H1 (cell line): Measurements from ENCODE around the gene PBX1. TPM values are rescaled to one million over a fixed set of nuclear protein-coding genes. Genes with fewer than 3 reads are reported as not detected.

ENCODE experiments used
- CTCF ChIA-PET: fragments of 300-600 bp; sonication (Branson Sonifier 250); formaldehyde crosslinking; loops from one replicate; lab custom pipeline; 2021; ENCODE audit not compliant: partially characterized antibody; lab: Charles Lee
- POLR2A ChIA-PET: fragments of 300-600 bp; sonication (Branson Sonifier 250); formaldehyde crosslinking; loops from one replicate; lab custom pipeline; 2021; ENCODE audit warnings: inconsistent platforms; ENCODE audit not compliant: partially characterized antibody; lab: Charles Lee
- DNase-seq, 2 experiments: peaks; one replicate each; pipeline versions ENCODE4 v3.0.0 to v3.0.0-alpha.2; 2010 to 2022; ENCODE audit warnings: low spot score in 2 of 2, low read depth in 1 of 2, mixed read lengths in 1 of 2
- FAIRE-seq: peaks from 2 replicates; lab custom pipeline; 2011; peaks lifted over from hg19 to GRCh38; lab: Jason Lieb, UNC
- H2AFZ ChIP-seq: 2 replicates; pipeline ENCODE4 v1.8.1; 2012; ENCODE audit warnings: low read length, inconsistent platforms
- H2AK5ac ChIP-seq: 2 replicates; pipeline ENCODE4 v1.6.1; 2013; ENCODE audit warnings: low read depth, low read length
- H2BK120ac ChIP-seq: replicated peaks from 2 replicates; pipeline ENCODE3; 2013; ENCODE audit warnings: low read depth, low read length, inconsistent platforms
- H2BK12ac ChIP-seq: 2 replicates; pipeline ENCODE4 v1.6.1; 2013; ENCODE audit warnings: low read depth, low read length
- H2BK15ac ChIP-seq: 2 replicates; pipeline ENCODE4 v1.6.1; 2013; ENCODE audit warnings: low read length
- H2BK20ac ChIP-seq: 2 replicates; pipeline ENCODE4 v1.6.1; 2013; ENCODE audit warnings: low read length
- H2BK5ac ChIP-seq: 2 replicates; pipeline ENCODE4 v1.6.1; 2013; ENCODE audit warnings: low read depth, low read length
- H3K14ac ChIP-seq: 2 replicates; pipeline ENCODE4 v1.6.1; 2013; ENCODE audit warnings: inconsistent platforms; ENCODE audit not compliant: insufficient read length
- H3K18ac ChIP-seq: 2 replicates; pipeline ENCODE4 v1.6.1; 2013; ENCODE audit warnings: low read length; ENCODE audit errors: extremely low read depth
- H3K23ac ChIP-seq: 2 replicates; pipeline ENCODE4 v1.6.1; 2013; ENCODE audit warnings: inconsistent platforms; ENCODE audit not compliant: insufficient read length
- H3K23me2 ChIP-seq: 2 replicates; pipeline ENCODE4 v1.6.1; 2013; ENCODE audit warnings: low read depth, low read length
- H3K27ac ChIP-seq: 2 replicates; pipeline ENCODE4 v1.6.1; 2011; ENCODE audit warnings: low read depth, low read length, inconsistent platforms
- H3K27me3 ChIP-seq, 4 experiments: replicated peaks in 1 of 4; 1 replicate in 1 of 4; 2 replicates in 3 of 4; pipeline versions ENCODE4 v1.6.1 to v1.8.1; 2011 to 2013; ENCODE audit warnings: low read length in 3 of 4, mild to moderate bottlenecking in 3 of 4, inconsistent platforms in 2 of 4, mixed read lengths in 2 of 4, moderate library complexity in 1 of 4; ENCODE audit not compliant: control insufficient read depth in 3 of 4, insufficient read depth in 3 of 4; ENCODE audit errors: extremely low read depth in 1 of 4
- H3K36me3 ChIP-seq, 4 experiments: 2 replicates each; pipeline versions ENCODE4 v1.6.1 to v1.8.1; 2011 to 2013; ENCODE audit warnings: mild to moderate bottlenecking in 4 of 4, low read length in 3 of 4, moderate library complexity in 2 of 4, control low read depth in 1 of 4, inconsistent platforms in 1 of 4; ENCODE audit not compliant: insufficient read depth in 4 of 4, control insufficient read depth in 2 of 4
- H3K4ac ChIP-seq: replicated peaks from 2 replicates; pipeline ENCODE3; 2013; ENCODE audit warnings: low read length, low read depth, mixed read lengths, inconsistent platforms; ENCODE audit not compliant: insufficient read length
- H3K4me1 ChIP-seq, 4 experiments: replicated peaks in 1 of 4; 1 replicate in 1 of 4; 2 replicates in 3 of 4; pipeline versions ENCODE4 v1.6.1 to v1.8.1; 2011 to 2013; ENCODE audit warnings: low read length in 3 of 4, inconsistent platforms in 2 of 4, mixed read lengths in 1 of 4; ENCODE audit not compliant: insufficient read depth in 4 of 4, control insufficient read depth in 3 of 4
- H3K4me2 ChIP-seq, 2 experiments: 2 replicates each; pipeline versions ENCODE4 v1.6.1 to v1.8.1; 2011 to 2013; ENCODE audit warnings: low read depth in 2 of 2, low read length in 2 of 2, control low read depth in 1 of 2, inconsistent platforms in 1 of 2, mild to moderate bottlenecking in 1 of 2; ENCODE audit not compliant: insufficient read depth in 1 of 2
- H3K4me3 ChIP-seq, 4 experiments: fragments of 200-600, 300-600 bp in 1 of 4; sonication (generic), shearing (Covaris generic), sonication (Bioruptor Twin) in 1 of 4; 2 replicates each; pipeline versions ENCODE4 v1.5.1 to v1.8.1; 2011 to 2016; ENCODE audit warnings: low read length in 4 of 4, low read depth in 3 of 4, control low read depth in 2 of 4, inconsistent platforms in 2 of 4, mild to moderate bottlenecking in 2 of 4, mixed read lengths in 1 of 4, moderate library complexity in 1 of 4; ENCODE audit not compliant: insufficient read depth in 2 of 4; ENCODE audit errors: extremely low read depth in 1 of 4
- H3K56ac ChIP-seq: replicated peaks from 2 replicates; pipeline ENCODE3; 2013; ENCODE audit warnings: low read depth, mild to moderate bottlenecking, mixed read lengths, low read length, inconsistent platforms; ENCODE audit not compliant: insufficient read length
- H3K79me1 ChIP-seq: 2 replicates; pipeline ENCODE4 v1.6.1; 2013; ENCODE audit warnings: low read depth, low read length, control low read depth
- H3K79me2 ChIP-seq, 2 experiments: 2 replicates each; pipeline versions ENCODE4 v1.6.1 to v1.8.1; 2012 to 2013; ENCODE audit warnings: low read length in 2 of 2, mild to moderate bottlenecking in 2 of 2, inconsistent platforms in 1 of 2; ENCODE audit not compliant: insufficient read depth in 2 of 2, control insufficient read depth in 1 of 2
- H3K9ac ChIP-seq, 4 experiments: replicated peaks in 1 of 4; 1 replicate in 1 of 4; 2 replicates in 3 of 4; pipeline versions ENCODE4 v1.6.1 to v1.8.1; 2011 to 2013; ENCODE audit warnings: low read depth in 3 of 4, low read length in 3 of 4, control low read depth in 2 of 4, mild to moderate bottlenecking in 2 of 4, moderate library complexity in 2 of 4, inconsistent platforms in 1 of 4; ENCODE audit errors: extremely low read depth in 1 of 4
- H3K9me3 ChIP-seq, 2 experiments: 2 replicates each; pipeline versions ENCODE4 v1.6.1 to v1.8.1; 2012 to 2013; ENCODE audit warnings: mild to moderate bottlenecking in 2 of 2, moderate library complexity in 2 of 2, control low read depth in 1 of 2, inconsistent platforms in 1 of 2, low read depth in 1 of 2, low read length in 1 of 2, mixed read lengths in 1 of 2; ENCODE audit not compliant: insufficient read depth in 2 of 2
- H4K20me1 ChIP-seq, 2 experiments: replicated peaks in 1 of 2; 2 replicates each; pipeline versions ENCODE3 to v1.8.1; 2011 to 2013; ENCODE audit warnings: inconsistent platforms in 2 of 2, low read length in 2 of 2, mild to moderate bottlenecking in 1 of 2; ENCODE audit not compliant: insufficient read depth in 2 of 2, control insufficient read depth in 1 of 2
- H4K5ac ChIP-seq: 2 replicates; pipeline ENCODE4 v1.6.1; 2013; ENCODE audit warnings: low read length, low read depth, mixed read lengths, inconsistent platforms; ENCODE audit not compliant: insufficient read length
- H4K8ac ChIP-seq: 2 replicates; pipeline ENCODE4 v1.8.0; 2013; ENCODE audit warnings: mild to moderate bottlenecking, moderate library complexity, low read length, inconsistent platforms; ENCODE audit not compliant: insufficient read depth; ENCODE audit errors: extremely low read depth
- H4K91ac ChIP-seq: replicated peaks from 2 replicates; pipeline ENCODE3; 2013; ENCODE audit warnings: low read length, mixed read lengths, inconsistent platforms; ENCODE audit not compliant: insufficient read length
- CTBP2 ChIP-seq: IDR thresholded peaks from 2 replicates; pipeline ENCODE4 v1.7.0; 2011; ENCODE audit warnings: borderline replicate concordance, mild to moderate bottlenecking, moderate library complexity, mixed read lengths, low read length; ENCODE audit not compliant: insufficient read depth, insufficient read length
- EGR1 ChIP-seq: IDR thresholded peaks from 2 replicates; pipeline ENCODE4 v1.6.1; 2011; ENCODE audit warnings: low read depth, low read length, borderline replicate concordance
- HDAC2 ChIP-seq, 2 experiments: fragments of 300-600 bp in 1 of 2; sonication (generic) in 1 of 2; IDR thresholded peaks; 2 replicates each; pipeline ENCODE4 v1.6.1; 2011 to 2012; ENCODE audit warnings: low read depth in 2 of 2, low read length in 2 of 2, mild to moderate bottlenecking in 2 of 2, moderate library complexity in 2 of 2, borderline replicate concordance in 1 of 2, inconsistent platforms in 1 of 2
- NANOG ChIP-seq: IDR thresholded peaks from 2 replicates; pipeline ENCODE4 v1.6.1; 2011; ENCODE audit warnings: low read length, low read depth, mild to moderate bottlenecking, inconsistent platforms; ENCODE audit not compliant: insufficient read depth, poor library complexity, severe bottlenecking
- POLR2A ChIP-seq, 2 experiments: IDR thresholded peaks; 1 replicate in 1 of 2; 2 replicates in 1 of 2; pipeline ENCODE4 v1.6.1; 2011; ENCODE audit warnings: low read depth in 2 of 2, low read length in 2 of 2, mild to moderate bottlenecking in 2 of 2; ENCODE audit errors: control extremely low read depth in 1 of 2
- POU5F1 ChIP-seq: IDR thresholded peaks from 2 replicates; pipeline ENCODE4 v1.6.1; 2011; ENCODE audit warnings: low read depth, mild to moderate bottlenecking, low read length, moderate library complexity
- RAD21 ChIP-seq, 2 experiments: IDR thresholded peaks in 1 of 2; conservative IDR thresholded peaks in 1 of 2; 2 replicates each; pipeline ENCODE4 v1.6.1; 2011; ENCODE audit warnings: low read depth in 2 of 2, low read length in 2 of 2, improper control_type of control experiment in 1 of 2, inconsistent platforms in 1 of 2, mild to moderate bottlenecking in 1 of 2, moderate library complexity in 1 of 2
- SIX5 ChIP-seq: IDR thresholded peaks from 2 replicates; pipeline ENCODE4 v1.6.1; 2011; ENCODE audit warnings: mild to moderate bottlenecking, low read depth, low read length
- SRF ChIP-seq: IDR thresholded peaks from 2 replicates; pipeline ENCODE4 v1.6.1; 2011; ENCODE audit warnings: mild to moderate bottlenecking, low read depth, low read length, moderate library complexity
- TAF7 ChIP-seq: optimal IDR thresholded peaks from 2 replicates; pipeline ENCODE3; 2011; ENCODE audit warnings: low read depth, mild to moderate bottlenecking, inconsistent platforms, low read length, moderate library complexity, borderline replicate concordance
- USF2 ChIP-seq: IDR thresholded peaks from 2 replicates; pipeline ENCODE4 v1.6.1; 2011; ENCODE audit warnings: low read length, improper control_type of control experiment
- WGBS, 2 experiments: shearing (Covaris generic) in 1 of 2; methylation state at CpG; one replicate each; pipeline versions ENCODE4 v1.1.6 to v1.1.7; 2013 to 2015; ENCODE audit warnings: low lambda C conversion rate in 2 of 2, mixed read lengths in 2 of 2, inconsistent platforms in 1 of 2, low coverage in 1 of 2, missing lambda C conversion rate in 1 of 2; ENCODE audit not compliant: insufficient replicate concordance in 2 of 2, insufficient coverage in 1 of 2, insufficient read length in 1 of 2; ENCODE audit errors: extremely low coverage in 1 of 2, missing lambda C conversion rate in 1 of 2; 5-methylcytosine and 5-hydroxymethylcytosine counted together
- polyA plus RNA-seq, 7 experiments: library from polyadenylated mRNA; depleted of rRNA in 3 of 7; stranded (reverse) in 5 of 7; unstranded in 2 of 7; fragments of >200 nt in 5 of 7; fragments of 200-250 nt in 2 of 7; gene quantifications; 1 replicate in 5 of 7; 2 replicates in 1 of 7; 4 replicates in 1 of 7; pipeline versions ENCODE4 v1.2.1 to v1.2.3, GENCODE V29; 2011 to 2013; ENCODE audit warnings: missing spikeins in 2 of 7, mixed read lengths in 2 of 7
- total RNA-seq: library from RNA; stranded (reverse); fragmentation: NEBNext Ultra II Directional; extraction: Animal tissue kit (Norgen Biotek cat#: 25700); gene quantifications from 2 replicates; pipeline ENCODE4 v1.2.1, GENCODE V29; 2021

PBX1 gene
- total and polyA plus RNA-seq, 2 of the 8 experiments (the other 6 are each of a cell fraction or from before 2014, with no cell fraction given) = 87.4 to 124 TPM

- Histone ChIP-seq H3K27ac (no peak overlapping the region), H4K8ac (no peak overlapping the region), H2BK120ac (no peak overlapping the region), H2BK5ac (no peak overlapping the region), H3K18ac (no peak overlapping the region), H3K4me3 (peak overlapping the region; percentile 83 to 95 (median 90)), H3K9me3 (no peaks in the 10 kb centered on the region), H3K79me2 (peaks cover 18 to 67% of the 10 kb centered on the region in 2 experiments; a peak in 3 of 4 replicates), H3K79me1 (no peaks in the 10 kb centered on the region), H3K14ac (no peak overlapping the region), H3K23ac (no peak overlapping the region), H2BK12ac (no peak overlapping the region), H3K4me1 (peaks cover 0 to 17% (median 6%) of the 10 kb centered on the region in 4 experiments; a peak in 3 of 7 replicates), H2AK5ac (no peak overlapping the region), H2BK15ac (no peak overlapping the region), H4K20me1 (peaks cover 2 to 24% of the 10 kb centered on the region in 2 experiments), H2AFZ (no peak overlapping the region), H3K27me3 (no peaks in the 10 kb centered on the region), H4K5ac (no peak overlapping the region), H4K91ac (no peak overlapping the region), H2BK20ac (no peak overlapping the region), H3K36me3 (peaks cover 0 to 8% (median 1%) of the 10 kb centered on the region in 4 experiments; a peak in 1 of 8 replicates), H3K9ac (peak overlapping the region in 1 of 4 experiments; percentile 61; a peak in 1 of 7 replicates), H3K4ac (no peak overlapping the region), H3K4me2 (peak overlapping the region; percentile 65 to 80), H3K56ac (no peak overlapping the region), H3K23me2 (no peaks in the 10 kb centered on the region; the same call in 1 of the 2 replicates)
- no peak for DNase-seq
- CTCF ChIA-PET = interaction anchor here (0.6 to 2.4 kb wide), 4 partner anchors 16 to 931 kb away, joined by 3 to 6 read pairs (median 4); no protein-coding TSS in a partner anchor
- POLR2A ChIA-PET = interaction anchor here (0.9 to 1.9 kb wide), 3 partner anchors 10 to 18 kb away, joined by 3 to 7 read pairs (median 4); no protein-coding TSS in a partner anchor
- WGBS, 2 experiments = 0% methylated on average over 1 of the region's 1 CpG; no CpG with 5 or more reads in 1 of the 2 experiments
- no peak for FAIRE-seq
- TF ChIP-seq NANOG (no peak), SIX5 (no peak), RAD21 (IDR thresholded peaks at IDR 0.05 in 1 of 2, conservative IDR thresholded peaks at IDR 0.05 in 1 of 2; ENCODE audit: low read depth in 2 of 2, low read length in 2 of 2) (no peak), EGR1 (no peak), POLR2A (IDR thresholded peaks at IDR 0.05; ENCODE audit: control extremely low read depth in 1 of 2, low read depth in 2 of 2, low read length in 2 of 2) (no peak), SRF (no peak), USF2 (no peak), CTBP2 (no peak), TAF7 (no peak), POU5F1 (no peak), HDAC2 (IDR thresholded peaks at IDR 0.05; ENCODE audit: borderline replicate concordance in 1 of 2, low read depth in 2 of 2, low read length in 2 of 2) (no peak)
Observed at GRCh38 chr1:164561472-164561871, 2.5 kb downstream of the PBX1 start.
